Pancreas (tissue), 10 donors: ENCODE measurements around the gene LAMC1. TPM values are rescaled to one million over a fixed set of nuclear protein-coding genes. Genes with fewer than 3 reads are reported as not detected.
A peak's percentile ranks its signal among the peaks of the same experiment; 100 is the strongest.
"Not testable (repeated sequence)": the region's sequence is repeated elsewhere in the genome, so short reads cannot be mapped to it uniquely, and the experiment has no call there.

Experiments
- ATAC-seq, 4 donors: fragments of 200-7000 bp; cut with Tn5 transposase; one replicate each; pipeline versions ENCODE4 v1.8.0 to v1.9.1; 2020; ENCODE audit warnings: mild to moderate bottlenecking in 4 of 4, moderate library complexity in 4 of 4
- DNase-seq, 6 donors: peaks; one replicate each; pipeline ENCODE4 v3.0.0-alpha.2; 2020
- FAIRE-seq: peaks from 2 replicates; lab custom pipeline; 2012; peaks lifted over from hg19 to GRCh38; lab: Jason Lieb, UNC
- H3K27ac ChIP-seq, 4 donors: fragments of 200-600 bp; sonication (generic); 1 replicate in 3 of 4; 2 replicates in 1 of 4; pipeline versions ENCODE4 v1.5.0 to v1.8.0; 2020
- H3K27me3 ChIP-seq, 4 donors: fragments of 200-600 bp; one replicate each; pipeline ENCODE4 v1.8.0; 2021
- H3K36me3 ChIP-seq, 3 donors: fragments of 200-600 bp; sonication (generic) in 1 of 3; one replicate each; pipeline versions ENCODE4 v1.5.0 to v1.8.0; 2020 to 2021
- H3K4me1 ChIP-seq, 3 donors: fragments of 200-600 bp; one replicate each; pipeline ENCODE4 v1.8.0; 2021
- H3K4me3 ChIP-seq, 4 donors: fragments of 200-600 bp; sonication (generic) in 2 of 4; one replicate each; pipeline versions ENCODE4 v1.5.0 to v1.8.0; 2020 to 2021
- H3K9me3 ChIP-seq, 4 donors: fragments of 200-600 bp; one replicate each; pipeline ENCODE4 v1.8.0; 2021
- CTCF ChIP-seq, 4 donors: fragments of 200-600 bp; sonication (generic) in 3 of 4; IDR thresholded peaks; one replicate each; pipeline versions ENCODE4 v1.5.0 to v1.8.0; 2021; ENCODE audit warnings: antibody characterized with exemption in 4 of 4
- WGBS, 2 donors: extraction: QIAGEN DNeasy Blood & Tissue Kit; methylation state at CpG; one replicate each; pipeline ENCODE4 v1.1.7; 2013; 5-methylcytosine and 5-hydroxymethylcytosine counted together
- intact Hi-C, 3 donors: fragments of 100-400 bp; cut with DNase I; formaldehyde crosslinking; loops; one replicate each; pipeline versions ENCODE4 v1.11.1 to v1.14.2; 2022
- polyA plus RNA-seq, 2 donors: library from polyadenylated mRNA; stranded (reverse); fragments of 200-250 nt; gene quantifications; one replicate each; pipeline ENCODE4 v1.2.3, GENCODE V29; 2013
- total RNA-seq, 6 donors: library from RNA; stranded (reverse); fragmentation: NEBNext Ultra II Directional in 4 of 6; extraction: Animal tissue kit (Norgen Biotek cat#: 25700) in 4 of 6; gene quantifications; one replicate each; pipeline versions ENCODE4 v1.2.1 to v1.2.4, GENCODE V29; 2021 to 2023
- donor health status: healthy with polysubstance abuse.
- donor health status: DM: no; HTN: no; CAD: no; lungs with moderate emphysema.
- donor health status: DM: no; HTN: no; CAD: no.
- donor health status: control.
- donor health status: control.
- donor health status: Bipolar disorder and iron deficiency.
- donor health status: DM: yes; HTN: yes; CAD: no.
- donor health status: DM: no; HTN: no; CAD: no.
- donor health status: DM: no; HTN: no; CAD: no.
- donor health status: DM: yes; HTN: yes; CAD: no.

LAMC1 gene
- total and polyA plus RNA-seq, 8 donors, result 11.2 to 50.1 (median 29.4) TPM

- no peaks in the 10 kb centered on the region for H3K9me3 ChIP-seq
- FAIRE-seq (no peak), ATAC-seq (peak; percentile 40 to 74 (median 56)), DNase-seq (peak in 3 of 6 donors; percentile 12 to 56 (median 27))
- no peak overlapping the region for H3K27ac ChIP-seq
- no peaks in the 10 kb centered on the region for H3K27me3 ChIP-seq
- WGBS, 2 donors, result 50 to 58% methylated on average over 4 of the region's 4 CpGs
- no peak overlapping the region for H3K4me3 ChIP-seq
- peaks cover 0 to 14% (median 6%) of the 10 kb centered on the region in 3 donors for H3K4me1 ChIP-seq
- H3K36me3 ChIP-seq, result no peaks in the 10 kb centered on the region
- TF ChIP-seq CTCF (IDR thresholded peaks at IDR 0.05), result no peak
- intact Hi-C loops, result no loop called here
These were observed 46.5 kb downstream of the LAMC1 start for GRCh38 chr1:183069562-183070216.

- Histone ChIP-seq H3K27me3 (no peaks in the 10 kb centered on the region), H3K4me3 (no peak overlapping the region), H3K27ac (no peak overlapping the region), H3K9me3 (no peaks in the 10 kb centered on the region), H3K36me3 (no peaks in the 10 kb centered on the region), H3K4me1 (peaks cover 0 to 14% (median 6%) of the 10 kb centered on the region in 3 donors)
- intact Hi-C loops, result no loop called here
- no peak for FAIRE-seq
- no peak for ATAC-seq
- TF ChIP-seq CTCF (IDR thresholded peaks at IDR 0.05), result no peak
- 80 to 88% methylated on average over 3 of the region's 3 CpGs for WGBS, 2 donors
- DNase-seq, result no peak
These were observed 47.2 kb downstream of the LAMC1 start for GRCh38 chr1:183070234-183070922.

- 49 to 78% methylated on average over 3 of the region's 3 CpGs for WGBS, 2 donors
- Histone ChIP-seq H3K9me3 (no peaks in the 10 kb centered on the region), H3K27me3 (no peaks in the 10 kb centered on the region), H3K4me3 (no peak overlapping the region), H3K4me1 (peaks cover 0 to 14% (median 6%) of the 10 kb centered on the region in 3 donors), H3K27ac (no peak overlapping the region), H3K36me3 (no peaks in the 10 kb centered on the region)
- TF ChIP-seq CTCF (IDR thresholded peaks at IDR 0.05), result no peak
- FAIRE-seq, result no peak
- intact Hi-C loops, result no loop called here
- ATAC-seq, result peak in 1 of 4 donors; percentile 46
- no peak for DNase-seq
These were observed 47.9 kb downstream of the LAMC1 start for GRCh38 chr1:183070923-183071618.

GRCh38 chr1:183072595-183072994 is 49.4 kb downstream of the LAMC1 start:
- FAIRE-seq, H3K27ac ChIP-seq, ATAC-seq, H3K9me3 ChIP-seq, H3K4me3 ChIP-seq, DNase-seq, H3K36me3 ChIP-seq, H3K27me3 ChIP-seq, intact Hi-C loops: not testable (repeated sequence)
- WGBS, 2 donors, result 84 to 91% methylated on average over 7 of the region's 7 CpGs
- H3K4me1 ChIP-seq, result peaks cover 0 to 14% (median 6%) of the 10 kb centered on the region in 3 donors

GRCh38 chr1:183073320-183073719 is 50.1 kb downstream of the LAMC1 start:
- ATAC-seq (peak in 3 of 4 donors; percentile 35 to 68 (median 45)), DNase-seq (no peak), FAIRE-seq (no peak)
- Histone ChIP-seq H3K27me3 (no peaks in the 10 kb centered on the region), H3K9me3 (no peaks in the 10 kb centered on the region), H3K4me3 (no peak overlapping the region), H3K4me1 (peaks cover 0 to 14% (median 6%) of the 10 kb centered on the region in 3 donors), H3K36me3 (no peaks in the 10 kb centered on the region), H3K27ac (no peak overlapping the region)
- intact Hi-C loops, result no loop called here
- TF ChIP-seq CTCF (IDR thresholded peaks at IDR 0.05), result no peak
